Neural progenitor cell (in vitro differentiated cells): ENCODE results near the gene P2RY12. TPM values are rescaled to one million over a fixed set of nuclear protein-coding genes. Genes with fewer than 3 reads are reported as not detected.

ENCODE experiments used
- DNase-seq: peaks from one replicate; pipeline ENCODE4 v3.0.0-alpha.2; 2016; ENCODE audit warnings: low spot score
- H2AFZ ChIP-seq: fragments of 200-600 bp; sonication (generic); replicated peaks from 2 replicates; pipeline ENCODE4 v1.6.1; 2016; ENCODE audit warnings: antibody characterized with exemption
- H3F3A ChIP-seq: fragments of 200-600 bp; sonication (generic); 2 replicates; pipeline ENCODE4 v1.6.1; 2016; ENCODE audit warnings: antibody characterized with exemption, low read depth
- H3K27ac ChIP-seq: fragments of 200-600 bp; sonication (generic); 2 replicates; pipeline ENCODE4 v1.5.1; 2016; ENCODE audit warnings: mild to moderate bottlenecking
- H3K27me3 ChIP-seq: fragments of 200-600 bp; sonication (generic); 2 replicates; pipeline ENCODE4 v1.6.1; 2016; ENCODE audit warnings: mild to moderate bottlenecking, moderate library complexity
- H3K36me3 ChIP-seq: fragments of 200-600 bp; sonication (generic); 2 replicates; pipeline ENCODE4 v1.5.1; 2016
- H3K4me1 ChIP-seq: fragments of 200-600 bp; sonication (generic); 2 replicates; pipeline ENCODE4 v1.6.1; 2016; ENCODE audit warnings: mixed run types
- H3K4me2 ChIP-seq: fragments of 200-600 bp; sonication (generic); 2 replicates; pipeline ENCODE4 v1.6.1; 2016
- H3K4me3 ChIP-seq: fragments of 200-600 bp; sonication (generic); 2 replicates; pipeline ENCODE4 v1.5.1; 2016
- H3K79me2 ChIP-seq: fragments of 200-600 bp; sonication (generic); 2 replicates; pipeline ENCODE4 v1.6.1; 2016; ENCODE audit warnings: low read depth
- H3K9ac ChIP-seq: fragments of 200-600 bp; sonication (generic); 2 replicates; pipeline ENCODE4 v1.6.1; 2016
- H3K9me3 ChIP-seq: fragments of 200-600 bp; sonication (generic); 2 replicates; pipeline ENCODE4 v1.5.1; 2016; ENCODE audit warnings: low read depth
- H4K20me1 ChIP-seq: fragments of 200-600 bp; sonication (generic); 2 replicates; pipeline ENCODE4 v1.6.1; 2016; ENCODE audit warnings: low read depth
- H3K27ac Mint-ChIP-seq: 3 replicates; pipeline ENCODE4 v1.8.0; 2021; ENCODE audit warnings: mixed read lengths
- H3K27me3 Mint-ChIP-seq: 2 replicates; pipeline ENCODE4 v1.8.0; 2022; ENCODE audit warnings: low read depth, mild to moderate bottlenecking, inconsistent platforms, moderate library complexity, mixed read lengths; ENCODE audit not compliant: insufficient read depth
- H3K36me3 Mint-ChIP-seq: 3 replicates; pipeline ENCODE4 v1.8.0; 2021; ENCODE audit warnings: mixed read lengths
- H3K4me1 Mint-ChIP-seq: 3 replicates; pipeline ENCODE4 v1.8.0; 2021; ENCODE audit warnings: mixed read lengths
- H3K4me3 Mint-ChIP-seq: 3 replicates; pipeline ENCODE4 v1.8.0; 2021; ENCODE audit warnings: mild to moderate bottlenecking, moderate library complexity, mixed read lengths
- H3K9me3 Mint-ChIP-seq: 3 replicates; pipeline ENCODE4 v1.8.0; 2020; ENCODE audit warnings: mixed read lengths
- EZH2 ChIP-seq: fragments of 200-600 bp; sonication (generic); IDR thresholded peaks from 2 replicates; pipeline ENCODE4 v1.6.1; 2017; ENCODE audit warnings: antibody characterized with exemption, mild to moderate bottlenecking, moderate library complexity
- EZH2phosphoT487 ChIP-seq: fragments of 200-600 bp; sonication (generic); IDR thresholded peaks from 2 replicates; pipeline ENCODE4 v1.6.1; 2017; ENCODE audit warnings: antibody characterized with exemption
- total RNA-seq: library from RNA; depleted of rRNA; stranded (reverse); fragments of >200 nt; gene quantifications from 2 replicates; pipeline ENCODE4 v1.2.3, GENCODE V29; 2015; ENCODE audit warnings: low replicate concordance
- TF ChIP-seq, protein P1 (sequence below): fragments of 200-600 bp; sonication (generic); IDR thresholded peaks from 2 replicates; pipeline ENCODE4 v1.5.1; 2017; ENCODE audit warnings: antibody characterized with exemption, mild to moderate bottlenecking

The P2RY12 gene
- total RNA-seq, 1 donor from 2014 or later: not detected

DNA sequence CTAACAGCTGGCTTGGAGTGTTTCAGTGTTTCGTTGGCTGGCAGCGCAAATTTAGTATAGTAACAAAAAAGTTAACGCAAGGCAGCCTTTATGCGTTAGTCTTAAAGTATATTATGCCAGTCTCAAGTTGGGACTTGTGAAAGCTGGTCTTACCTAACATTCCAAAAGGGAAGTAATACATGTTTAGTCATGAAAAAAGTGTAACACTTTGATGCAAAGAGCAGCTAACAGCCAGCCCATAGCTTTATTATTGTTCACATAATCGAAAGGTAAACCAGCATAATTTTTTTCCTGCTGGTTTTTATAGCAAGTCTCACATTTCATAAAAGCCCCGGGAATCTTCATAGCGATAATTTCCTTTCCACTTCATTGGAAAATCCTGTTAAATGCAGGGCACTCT lies 65.6 kb downstream of the P2RY12 start:
- Histone ChIP-seq H4K20me1 (no peaks in the 10 kb centered on the region), H3K36me3 (no peaks in the 10 kb centered on the region), H3K9me3 (no peaks in the 10 kb centered on the region), H3K27ac (no peak overlapping the region), H3K4me1 (peaks cover 8% of the 10 kb centered on the region), H3F3A (no peaks in the 10 kb centered on the region), H3K4me3 (no peak overlapping the region), H3K4me2 (no peak overlapping the region), H3K9ac (no peak overlapping the region), H2AFZ (no peak overlapping the region), H3K79me2 (no peaks in the 10 kb centered on the region), H3K27me3 (no peaks in the 10 kb centered on the region)
- H3K9me3 Mint-ChIP-seq: no peaks in the 10 kb centered on the region
- no peak for DNase-seq
- H3K27me3 Mint-ChIP-seq: no peaks in the 10 kb centered on the region
- H3K4me3 Mint-ChIP-seq: no peak overlapping the region
- H3K27ac Mint-ChIP-seq: no peak overlapping the region
- no peaks in the 10 kb centered on the region for H3K36me3 Mint-ChIP-seq
- peaks cover 3% of the 10 kb centered on the region for H3K4me1 Mint-ChIP-seq
- TF ChIP-seq EZH2 (no peak), EZH2phosphoT487 (no peak)
- TF ChIP-seq, protein P1, sequence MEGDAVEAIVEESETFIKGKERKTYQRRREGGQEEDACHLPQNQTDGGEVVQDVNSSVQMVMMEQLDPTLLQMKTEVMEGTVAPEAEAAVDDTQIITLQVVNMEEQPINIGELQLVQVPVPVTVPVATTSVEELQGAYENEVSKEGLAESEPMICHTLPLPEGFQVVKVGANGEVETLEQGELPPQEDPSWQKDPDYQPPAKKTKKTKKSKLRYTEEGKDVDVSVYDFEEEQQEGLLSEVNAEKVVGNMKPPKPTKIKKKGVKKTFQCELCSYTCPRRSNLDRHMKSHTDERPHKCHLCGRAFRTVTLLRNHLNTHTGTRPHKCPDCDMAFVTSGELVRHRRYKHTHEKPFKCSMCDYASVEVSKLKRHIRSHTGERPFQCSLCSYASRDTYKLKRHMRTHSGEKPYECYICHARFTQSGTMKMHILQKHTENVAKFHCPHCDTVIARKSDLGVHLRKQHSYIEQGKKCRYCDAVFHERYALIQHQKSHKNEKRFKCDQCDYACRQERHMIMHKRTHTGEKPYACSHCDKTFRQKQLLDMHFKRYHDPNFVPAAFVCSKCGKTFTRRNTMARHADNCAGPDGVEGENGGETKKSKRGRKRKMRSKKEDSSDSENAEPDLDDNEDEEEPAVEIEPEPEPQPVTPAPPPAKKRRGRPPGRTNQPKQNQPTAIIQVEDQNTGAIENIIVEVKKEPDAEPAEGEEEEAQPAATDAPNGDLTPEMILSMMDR: no peak

DNA sequence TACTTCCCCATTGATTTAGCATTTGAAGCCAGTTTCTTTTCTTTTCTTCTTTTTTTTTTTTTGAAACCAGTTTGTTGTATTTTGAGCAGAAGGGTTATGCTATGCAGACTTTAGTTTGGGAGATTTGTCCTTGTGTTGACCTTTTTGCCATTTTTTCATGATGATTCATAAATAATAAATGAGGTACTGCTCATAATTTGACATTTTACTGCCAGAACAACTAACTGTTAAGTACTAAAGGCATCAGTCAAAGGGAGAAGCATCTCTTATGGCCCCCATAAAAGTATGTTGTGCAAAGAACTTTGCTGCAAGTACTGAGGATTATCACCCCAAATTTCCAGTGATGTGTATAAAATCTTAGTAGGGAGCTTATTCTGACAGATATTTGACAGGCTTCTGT lies 66.2 kb downstream of the P2RY12 start:
- H3K9me3 ChIP-seq: no peaks in the 10 kb centered on the region
- no peaks in the 10 kb centered on the region for H3K36me3 ChIP-seq
- Mint-ChIP-seq H3K27ac (no peak overlapping the region), H3K4me3 (no peak overlapping the region), H3K4me1 (peaks cover 3% of the 10 kb centered on the region), H3K9me3 (no peaks in the 10 kb centered on the region), H3K36me3 (no peaks in the 10 kb centered on the region), H3K27me3 (no peaks in the 10 kb centered on the region)
- H4K20me1 ChIP-seq: no peaks in the 10 kb centered on the region
- DNase-seq: no peak
- H3K79me2 ChIP-seq: no peaks in the 10 kb centered on the region
- H2AFZ ChIP-seq: no peak overlapping the region
- H3K9ac ChIP-seq: no peak overlapping the region
- H3F3A ChIP-seq: no peaks in the 10 kb centered on the region
- no peak overlapping the region for H3K4me2 ChIP-seq
- H3K4me1 ChIP-seq: peaks cover 8% of the 10 kb centered on the region
- H3K27ac ChIP-seq: no peak overlapping the region
- H3K4me3 ChIP-seq: no peak overlapping the region
- TF ChIP-seq EZH2 (no peak), EZH2phosphoT487 (no peak)
- TF ChIP-seq, protein P1: no peak
- no peaks in the 10 kb centered on the region for H3K27me3 ChIP-seq

DNA sequence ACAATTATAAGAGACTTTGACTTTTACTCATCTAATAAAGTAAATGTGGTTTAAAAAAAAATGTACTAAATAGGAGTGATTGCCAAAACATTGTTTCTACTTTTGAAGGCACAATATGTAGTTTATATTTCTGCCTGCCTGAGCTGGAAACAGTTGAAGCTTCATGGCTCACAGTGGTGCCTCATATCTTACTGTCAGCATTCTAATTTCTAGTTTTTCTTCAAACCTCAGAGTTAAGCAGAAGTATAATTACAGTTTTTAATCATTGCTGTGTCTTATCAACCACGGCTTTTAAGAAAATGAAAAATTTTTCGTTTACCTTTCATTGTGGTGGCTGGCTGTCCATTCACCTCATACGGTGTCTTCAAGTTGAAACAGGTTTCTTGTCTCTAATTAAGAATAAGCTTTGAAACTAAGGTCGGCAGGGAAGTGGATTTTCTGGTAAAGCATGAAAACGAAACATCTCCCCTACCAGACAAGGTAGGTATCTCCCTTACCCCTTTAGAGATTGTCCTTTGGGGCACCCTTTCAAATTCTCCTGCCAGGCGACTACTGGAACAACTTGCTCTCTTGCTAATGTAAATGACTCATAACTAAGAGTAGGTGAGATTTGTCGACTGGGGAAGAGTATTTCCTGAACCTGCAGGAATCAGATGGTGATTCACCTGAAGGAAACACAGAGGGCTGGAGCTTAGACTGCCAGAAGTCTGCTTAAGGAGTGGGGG lies 68.1 kb downstream of the P2RY12 start, which contains the start of gene GPR87:
Gene GPR87, minus strand, starts transcription at position 554 of the 725 bp plus-strand sequence. CDS start 16,720 bp downstream, outside the sequence.
- Mint-ChIP-seq H3K4me3 (no peak within 1 kb of the TSS), H3K9me3 (no peaks in the 10 kb centered on the region), H3K27ac (no peak within 1 kb of the TSS), H3K27me3 (no peaks in the 10 kb centered on the region), H3K36me3 (no peaks in the 10 kb centered on the region), H3K4me1 (peaks cover 3% of the 10 kb centered on the region)
- H2AFZ ChIP-seq: no peak within 1 kb of the TSS
- H3F3A ChIP-seq: no peaks in the 10 kb centered on the region
- H3K9ac ChIP-seq: no peak within 1 kb of the TSS
- H3K9me3 ChIP-seq: no peaks in the 10 kb centered on the region
- no peaks in the 10 kb centered on the region for H3K27me3 ChIP-seq
- H3K79me2 ChIP-seq: no peaks in the 10 kb centered on the region
- H4K20me1 ChIP-seq: no peaks in the 10 kb centered on the region
- TF ChIP-seq EZH2 (no peak), EZH2phosphoT487 (no peak)
- TF ChIP-seq, protein P1: no peak
- H3K4me3 ChIP-seq: no peak within 1 kb of the TSS
- no peaks in the 10 kb centered on the region for H3K36me3 ChIP-seq
- DNase-seq: no peak
- H3K4me1 ChIP-seq: peaks cover 8% of the 10 kb centered on the region
- H3K4me2 ChIP-seq: no peak within 1 kb of the TSS
- peak within 1 kb of the TSS; percentile 7 for H3K27ac ChIP-seq
